ENCODE results near the gene BAHD1.
"Not testable (repeated sequence)": the region's sequence is repeated elsewhere in the genome, so short reads cannot be mapped to it uniquely, and the experiment has no call there.

The BAHD1 gene

DNA sequence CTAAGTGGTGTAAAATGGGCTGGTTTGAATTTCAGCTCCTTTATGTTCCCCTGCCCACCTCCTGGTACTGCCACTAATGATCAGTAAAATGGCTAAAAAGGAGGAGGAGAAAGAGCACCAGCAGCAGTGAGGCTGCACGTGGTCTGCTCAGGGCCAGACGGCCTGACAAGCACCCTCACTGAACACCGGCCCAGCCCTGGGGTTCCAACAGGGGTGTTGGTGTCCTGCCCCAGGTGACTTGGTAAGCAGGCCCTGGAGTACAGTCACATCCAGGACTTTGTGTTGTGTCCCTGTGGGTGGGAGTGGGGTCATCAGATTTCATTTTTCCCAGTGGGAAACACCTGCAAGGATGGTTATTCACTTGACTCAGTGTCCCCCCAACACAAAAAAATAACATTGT lies 5.4 kb downstream of the BAHD1 start:
- DNase-seq: no peak

DNA sequence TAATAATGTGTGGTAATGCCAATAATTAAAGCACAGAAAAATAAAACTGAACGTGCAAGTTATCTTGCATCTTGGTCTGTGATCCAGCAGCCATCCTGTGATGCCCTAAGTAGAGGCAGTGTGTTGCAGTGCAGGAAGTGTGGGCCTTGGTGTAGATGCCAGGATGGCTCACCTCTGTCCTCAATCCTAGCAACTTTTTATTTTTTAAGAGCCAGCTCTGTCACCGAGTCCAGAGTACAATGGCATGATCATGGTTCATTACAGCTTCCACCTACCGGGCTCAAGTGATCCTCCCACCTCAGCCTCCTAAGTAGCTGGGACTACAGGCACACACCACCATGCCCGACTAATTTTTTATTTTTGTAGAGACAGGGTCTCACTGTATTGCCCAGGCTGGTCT lies 7.6 kb downstream of the BAHD1 start:
- DNase-seq: no peak

DNA sequence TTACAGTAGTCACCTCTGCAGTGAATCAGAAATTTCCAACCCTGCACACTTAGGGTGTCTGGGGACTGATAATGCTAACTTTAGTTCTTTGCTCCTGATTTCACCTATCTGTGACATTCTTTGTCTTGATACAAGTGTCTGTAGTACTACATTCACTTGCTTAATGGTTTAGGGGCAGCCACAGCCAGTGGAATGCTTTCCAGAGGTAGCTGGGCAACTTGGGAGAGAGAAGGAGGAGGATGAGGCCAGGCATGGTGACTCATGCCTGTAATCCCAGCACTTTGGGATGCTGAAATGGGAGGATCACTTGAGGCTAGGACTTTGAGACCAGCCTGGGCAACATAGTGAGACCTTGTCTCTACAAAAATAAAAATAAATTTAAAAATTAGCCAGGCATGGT lies 8.5 kb downstream of the BAHD1 start:
- DNase-seq: no peak

DNA sequence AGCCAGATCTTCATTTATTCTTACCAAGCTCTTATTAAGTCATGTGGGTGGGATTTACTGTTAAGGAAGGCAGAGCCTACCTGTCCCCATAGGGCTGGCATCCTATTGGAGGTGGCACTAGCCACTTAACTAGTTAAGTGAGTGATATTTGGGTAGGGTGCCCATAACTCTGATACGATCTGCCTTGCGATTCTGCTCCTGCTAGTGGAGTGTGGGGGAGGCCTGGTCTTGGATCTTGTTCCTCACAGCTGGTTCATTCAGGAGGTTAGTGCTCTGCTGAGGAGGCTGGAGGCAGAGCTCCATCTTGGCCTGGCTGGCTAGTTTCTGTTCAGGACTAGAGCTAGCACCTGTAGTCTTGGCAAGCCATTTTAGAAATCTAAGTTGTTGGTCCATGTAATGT lies 9.3 kb downstream of the BAHD1 start:
- no peak for DNase-seq

DNA sequence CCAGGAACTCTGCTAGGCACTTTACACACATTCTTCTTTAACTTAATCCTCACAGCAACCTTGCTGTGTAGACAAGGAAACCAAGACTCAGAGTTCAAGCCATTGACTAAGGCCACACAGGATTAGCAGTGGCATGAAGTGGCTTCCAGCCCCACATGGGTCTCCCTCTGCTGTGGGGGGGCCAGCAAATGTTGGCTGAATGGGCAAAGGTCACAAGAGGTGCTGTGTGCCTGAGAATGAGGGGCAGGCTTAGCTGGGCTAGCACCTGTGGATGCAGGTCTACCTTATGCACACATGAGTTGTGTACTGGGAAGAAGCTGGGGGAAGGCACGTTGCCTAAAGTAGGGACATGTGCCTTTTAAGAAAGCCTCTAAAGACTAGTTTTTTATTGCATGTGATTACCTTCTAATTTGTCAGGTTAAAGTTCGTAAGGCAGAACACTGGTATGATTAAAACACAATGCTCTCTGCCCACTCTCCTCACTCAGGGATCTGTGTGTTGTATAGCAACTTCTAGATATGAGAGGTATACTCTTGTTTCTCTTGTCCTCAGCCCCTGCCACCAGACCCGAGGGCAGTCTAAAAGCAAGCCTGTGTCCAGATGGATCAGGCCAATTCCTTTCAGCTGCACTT lies 10.9 kb downstream of the BAHD1 start:
- DNase-seq: no peak

DNA sequence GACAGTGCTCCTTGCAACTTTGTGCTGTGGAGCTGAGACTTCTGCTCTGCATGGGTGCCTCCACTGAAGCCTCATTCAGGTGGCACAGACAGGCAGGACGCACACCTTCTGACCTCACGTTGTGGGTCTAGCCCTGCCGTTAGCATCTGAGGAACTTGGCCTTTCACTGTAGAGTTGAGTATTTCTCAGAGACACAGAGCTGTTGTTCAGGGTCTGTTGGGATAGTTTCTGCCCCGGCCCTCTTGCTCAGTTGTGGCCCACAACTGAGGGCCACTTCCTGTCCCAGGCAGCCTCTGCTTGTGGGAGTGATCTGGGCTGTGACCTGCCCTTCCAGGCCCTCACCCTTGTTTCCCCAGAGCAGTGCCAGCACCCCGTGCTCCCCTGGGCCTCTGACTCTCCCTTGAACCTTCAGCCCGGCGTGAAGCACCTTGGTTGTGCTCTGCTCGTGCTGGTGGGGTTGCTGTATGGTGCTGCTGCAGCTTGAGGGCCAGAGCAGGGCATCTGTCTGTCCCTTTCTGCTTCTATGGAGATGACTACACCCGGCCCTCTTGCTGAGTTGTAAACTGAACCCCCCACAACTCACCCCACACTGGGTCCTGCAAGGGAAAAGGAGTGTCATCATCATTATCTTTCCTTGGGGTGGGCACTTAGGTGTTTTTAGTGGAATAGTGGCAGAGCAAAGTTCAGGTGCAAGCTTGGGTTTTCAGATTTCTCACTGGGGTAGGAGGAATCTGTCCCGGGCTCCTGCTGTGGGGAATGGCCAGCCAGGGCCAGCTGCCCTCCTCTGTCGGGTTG lies 11.7 kb downstream of the BAHD1 start:
- DNase-seq: no peak

DNA sequence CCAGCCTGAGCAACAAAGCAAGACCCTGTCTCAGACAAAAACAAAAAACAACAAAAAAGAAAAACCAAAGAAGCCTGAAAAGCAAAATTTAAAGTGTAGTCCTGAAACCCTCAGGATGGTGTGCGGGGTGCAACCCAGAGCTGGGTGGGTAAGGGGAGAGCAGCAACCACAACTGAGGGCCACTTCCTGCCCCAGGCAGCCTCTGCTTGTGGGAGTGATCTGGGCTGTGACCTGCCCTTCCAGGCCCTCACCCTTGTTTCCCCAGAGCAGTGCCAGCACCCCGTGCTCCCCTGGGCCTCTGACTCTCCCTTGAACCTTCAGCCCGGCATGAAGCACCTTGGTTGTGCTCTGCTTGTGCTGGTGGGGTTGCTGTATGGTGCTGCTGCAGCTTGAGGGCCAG lies 13.2 kb downstream of the BAHD1 start:
- not testable (repeated sequence) for DNase-seq

DNA sequence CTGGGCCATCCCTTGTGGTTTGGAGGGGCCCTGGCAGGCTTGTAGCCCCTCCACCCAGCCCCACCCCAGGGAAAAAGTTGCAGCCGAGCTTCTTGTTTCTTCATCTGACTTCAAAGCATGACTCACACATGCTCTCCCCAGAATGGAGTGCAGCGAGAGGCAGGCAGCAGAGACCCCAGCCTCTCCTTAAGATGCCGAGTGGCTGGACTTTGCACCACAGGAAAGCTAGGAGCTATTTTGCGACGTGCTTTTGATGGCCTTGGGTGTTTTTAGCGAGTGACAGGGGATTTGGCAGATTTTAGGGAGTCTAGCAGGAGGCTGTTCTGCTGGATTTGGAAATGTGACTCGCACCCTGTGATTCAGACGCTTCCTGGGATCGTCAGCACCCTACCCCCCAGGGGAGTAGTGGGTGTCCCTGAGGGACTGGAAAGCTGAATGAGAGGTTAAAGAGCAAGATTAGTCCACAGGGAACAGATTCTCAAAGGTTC lies 14.2 kb downstream of the BAHD1 start:
- DNase-seq: no peak

DNA sequence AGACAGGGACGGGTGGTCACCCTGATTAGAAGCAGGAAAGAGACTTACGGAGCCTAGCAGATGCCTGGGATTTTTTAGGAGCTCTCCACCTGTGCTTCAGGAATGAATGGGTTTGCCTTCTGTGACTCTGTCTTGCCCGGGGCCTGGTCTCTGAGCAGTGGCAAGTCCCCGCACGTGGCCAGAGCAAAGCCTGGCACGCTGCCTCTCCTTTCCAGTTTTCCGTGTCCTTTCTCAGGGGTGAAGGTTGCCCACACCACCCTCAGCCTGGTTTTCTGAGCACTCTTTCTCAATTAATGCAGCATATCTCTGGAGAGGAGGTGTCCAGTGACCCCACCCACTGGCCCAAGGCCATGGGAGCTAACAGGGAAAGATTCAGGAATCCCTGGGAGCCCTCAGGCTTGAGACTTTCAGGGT lies 15.6 kb downstream of the BAHD1 start:
- DNase-seq: no peak

DNA sequence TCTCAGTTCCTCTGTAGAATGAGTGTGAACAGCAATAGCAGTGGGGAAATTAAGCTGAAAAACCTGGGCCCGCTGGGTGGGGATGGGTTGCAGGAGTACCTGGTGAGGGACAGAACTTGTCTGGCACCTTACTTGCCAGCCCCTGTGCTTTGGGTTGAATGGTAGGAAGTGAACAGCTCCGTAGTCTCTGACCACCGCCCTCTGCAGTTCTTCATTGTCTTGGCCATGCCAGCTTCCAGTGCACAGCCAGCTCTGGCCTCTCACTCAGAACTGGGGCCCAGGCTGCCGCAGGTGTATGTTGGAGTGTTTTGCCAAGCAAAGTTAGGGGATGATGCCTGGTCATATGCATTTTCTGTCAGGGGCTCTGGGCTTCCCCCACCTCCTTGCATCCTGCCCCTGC lies 16.0 kb downstream of the BAHD1 start:
- no peak for DNase-seq

DNA sequence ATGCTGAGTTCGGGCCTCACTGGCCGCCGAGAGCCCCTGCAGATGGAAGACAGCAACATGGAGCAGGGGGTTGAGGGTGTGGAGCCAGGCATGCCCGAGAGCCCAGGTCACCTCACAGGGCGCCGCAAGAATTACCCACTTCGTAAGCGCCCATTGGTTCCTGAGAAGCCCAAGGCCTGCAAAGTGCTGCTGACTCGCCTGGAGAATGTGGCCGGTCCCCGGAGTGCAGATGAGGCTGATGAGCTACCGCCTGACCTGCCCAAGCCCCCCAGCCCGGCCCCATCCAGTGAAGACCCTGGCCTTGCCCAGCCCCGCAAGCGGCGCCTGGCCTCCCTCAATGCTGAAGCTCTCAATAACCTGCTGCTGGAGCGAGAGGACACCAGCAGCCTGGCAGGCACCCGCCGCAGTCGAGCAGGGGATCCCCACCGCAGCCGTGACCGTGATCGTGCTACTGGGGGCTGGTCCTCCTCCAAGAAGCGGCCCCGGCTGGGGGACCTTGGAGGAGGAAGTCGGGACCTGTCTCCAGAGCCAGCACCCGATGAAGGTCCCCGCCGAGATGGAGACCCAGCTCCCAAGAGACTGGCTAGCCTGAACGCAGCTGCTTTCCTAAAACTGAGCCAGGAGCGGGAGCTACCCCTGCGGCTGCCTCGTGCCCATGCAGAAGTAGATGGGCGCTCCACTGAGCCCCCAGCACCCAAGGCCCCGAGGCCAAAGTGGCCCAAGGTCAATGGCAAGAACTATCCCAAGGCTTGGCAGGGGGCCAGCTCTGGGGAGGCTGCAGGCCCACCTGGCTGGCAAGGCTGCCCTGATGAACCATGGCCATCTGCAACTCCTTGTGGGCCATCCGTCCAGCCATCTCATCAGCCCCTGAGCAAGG lies 18.0 kb downstream of the BAHD1 start:
- DNase-seq: no peak

DNA sequence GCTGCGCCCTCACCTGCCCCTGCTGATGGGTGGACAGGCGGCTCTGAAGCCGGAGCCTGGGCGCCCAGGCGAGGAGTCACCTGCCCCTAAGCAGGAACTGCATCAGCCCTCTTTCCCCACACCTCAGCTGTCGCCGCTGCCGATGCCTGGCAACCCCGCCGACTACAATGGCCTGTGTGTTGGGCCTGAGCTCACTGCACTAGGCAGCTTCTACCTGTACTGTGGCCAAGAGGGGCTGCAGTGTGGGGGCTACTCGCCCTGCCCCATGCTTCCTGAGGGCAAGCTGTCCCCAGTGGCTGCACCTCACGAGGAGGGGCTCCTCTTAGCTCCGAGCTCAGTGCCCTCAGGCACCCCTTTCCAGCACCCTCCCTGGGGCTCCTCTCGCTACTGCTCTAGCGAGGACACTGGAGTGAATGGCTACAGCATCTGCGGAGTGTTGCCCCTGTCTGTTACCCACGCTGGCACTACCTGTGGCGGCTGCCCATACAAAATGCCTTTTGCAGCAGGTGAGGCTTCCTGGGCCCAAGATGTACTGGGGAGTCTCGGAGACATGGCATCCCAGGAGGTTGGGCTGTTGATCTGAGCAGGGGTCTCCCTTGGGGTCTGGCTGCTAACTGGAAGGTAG lies 18.8 kb downstream of the BAHD1 start:
- DNase-seq: no peak

DNA sequence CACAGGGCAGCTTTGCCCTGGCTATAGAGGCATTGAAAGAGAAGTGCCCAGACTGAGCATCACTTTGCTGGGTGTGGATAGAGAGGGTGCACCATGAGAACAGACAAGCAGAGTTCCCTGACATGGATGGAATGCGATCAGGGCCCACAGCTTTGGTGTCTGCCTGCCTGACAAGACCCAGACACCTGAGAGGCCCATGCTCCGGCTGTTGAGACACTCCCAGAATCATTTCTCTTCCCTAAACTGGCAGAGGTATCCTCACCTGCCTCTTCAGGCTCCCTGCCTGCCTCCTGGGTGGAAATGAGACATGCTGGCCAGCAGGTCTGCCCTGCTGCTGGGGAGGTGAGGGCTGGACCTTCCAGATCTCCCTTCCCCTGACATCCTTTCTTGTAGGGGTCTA lies 19.7 kb downstream of the BAHD1 start:
- DNase-seq: no peak

DNA sequence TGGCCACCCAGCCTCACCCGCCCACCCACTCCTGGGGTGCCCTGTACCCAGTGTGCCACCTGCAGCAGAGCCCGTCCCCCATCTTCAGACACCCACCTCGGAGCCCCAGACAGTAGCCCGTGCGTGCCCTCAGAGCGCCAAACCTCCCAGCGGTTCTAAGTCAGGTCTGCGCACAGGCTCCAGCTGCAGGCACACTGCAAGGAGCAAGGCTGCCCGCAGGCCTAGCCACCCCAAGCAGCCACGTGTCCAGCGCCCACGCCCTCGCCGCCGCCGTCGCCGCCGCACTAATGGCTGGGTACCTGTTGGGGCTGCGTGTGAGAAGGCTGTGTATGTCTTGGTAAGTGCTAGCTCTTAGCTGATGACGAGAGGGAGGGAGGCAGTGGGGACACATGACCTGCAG lies 21.2 kb downstream of the BAHD1 start:
- DNase-seq: no peak

DNA sequence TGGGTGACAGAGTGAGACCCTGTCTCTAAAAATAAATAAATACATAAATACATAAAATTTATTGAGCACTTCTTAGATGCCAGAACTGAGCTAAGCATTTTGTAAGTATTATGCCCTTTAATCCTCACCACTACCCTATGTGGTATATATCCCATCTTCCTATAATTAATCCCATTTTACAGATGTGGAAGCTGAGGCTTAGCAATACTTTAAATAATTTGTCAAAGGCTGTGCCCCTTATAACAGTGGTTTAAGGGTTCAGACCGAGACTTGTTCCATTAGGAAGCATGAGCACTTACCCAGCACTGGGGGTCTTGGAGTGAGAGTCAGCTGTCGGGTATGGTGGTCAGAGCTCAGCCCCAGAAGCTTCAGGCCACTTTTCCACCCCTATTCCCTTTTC lies 22.5 kb downstream of the BAHD1 start:
- DNase-seq: no peak

DNA sequence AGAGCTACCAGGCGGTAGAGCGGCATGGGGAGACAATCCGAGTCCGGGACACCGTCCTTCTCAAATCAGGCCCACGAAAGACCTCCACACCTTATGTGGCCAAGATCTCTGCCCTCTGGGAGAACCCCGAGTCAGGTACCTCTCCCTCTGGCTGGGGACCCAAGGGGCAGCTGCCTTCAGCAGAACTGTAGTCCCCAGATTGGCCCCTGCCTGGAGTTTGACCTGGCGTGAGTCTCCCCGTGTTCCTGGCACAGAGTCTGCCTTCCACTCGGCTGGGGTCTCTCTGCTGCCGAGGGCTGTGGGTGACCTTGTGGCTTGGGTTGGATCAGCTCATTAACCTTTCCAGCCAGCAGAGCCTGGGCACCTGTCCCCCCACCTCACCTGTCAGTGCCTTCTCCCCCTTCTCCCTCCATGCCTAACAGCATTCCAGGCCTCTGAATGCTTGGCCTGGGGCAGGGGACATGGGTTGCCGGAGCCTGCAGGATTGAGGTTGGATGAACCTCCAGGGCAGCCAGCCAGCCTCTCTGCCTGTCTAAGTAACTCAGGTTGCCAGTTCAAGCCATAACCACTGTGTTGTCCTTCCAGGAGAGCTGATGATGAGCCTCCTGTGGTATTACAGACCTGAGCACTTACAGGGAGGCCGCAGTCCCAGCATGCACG lies 23.3 kb downstream of the BAHD1 start:
- no peak for DNase-seq

DNA sequence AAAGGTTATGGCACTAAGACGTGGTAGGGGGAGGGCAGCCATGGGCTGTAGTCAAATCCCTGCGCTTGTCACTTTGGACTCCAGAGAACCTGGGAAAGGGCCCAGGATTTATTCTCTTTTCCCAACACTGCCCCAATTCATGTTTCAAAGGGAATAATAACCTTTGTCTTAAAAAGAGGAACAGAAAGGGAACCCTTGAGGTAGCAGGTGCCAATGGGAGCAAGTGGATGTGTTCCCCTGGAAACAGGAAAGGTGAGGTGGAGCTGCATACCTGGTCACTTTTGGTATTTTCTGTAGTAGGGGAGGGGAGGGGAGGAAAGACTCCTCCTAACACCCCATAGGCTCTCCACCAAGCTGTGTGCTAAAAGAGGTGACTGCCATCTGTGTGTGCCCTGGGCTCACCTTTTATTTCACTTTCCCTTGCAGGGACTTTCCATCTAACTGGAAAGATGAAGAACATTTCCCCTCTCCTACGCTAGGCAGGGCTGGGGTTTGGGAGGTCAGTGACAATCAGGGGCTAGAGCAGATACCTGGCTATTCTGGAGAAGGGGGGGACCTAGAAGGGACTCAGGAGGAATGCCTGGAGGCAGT lies 23.9 kb downstream of the BAHD1 start:
- DNase-seq: no peak

DNA sequence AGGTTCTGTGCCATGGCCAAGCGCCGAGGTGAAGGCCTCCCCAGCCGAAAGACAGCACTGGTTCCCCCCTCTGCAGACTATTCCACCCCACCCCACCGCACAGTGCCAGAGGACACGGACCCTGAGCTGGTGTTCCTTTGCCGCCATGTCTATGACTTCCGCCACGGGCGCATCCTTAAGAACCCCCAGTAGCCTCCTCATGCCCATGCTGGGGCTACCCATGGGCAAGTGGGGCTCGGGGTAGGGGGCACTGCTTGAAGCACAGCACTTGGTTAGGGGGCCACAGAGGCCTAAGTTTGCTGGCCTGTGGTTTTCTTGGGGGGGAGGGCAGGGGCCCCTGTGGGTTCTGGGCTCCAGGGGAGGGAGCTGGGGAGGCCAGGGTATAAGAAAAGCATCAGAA lies 25.2 kb downstream of the BAHD1 start:
- no peak for DNase-seq

DNA sequence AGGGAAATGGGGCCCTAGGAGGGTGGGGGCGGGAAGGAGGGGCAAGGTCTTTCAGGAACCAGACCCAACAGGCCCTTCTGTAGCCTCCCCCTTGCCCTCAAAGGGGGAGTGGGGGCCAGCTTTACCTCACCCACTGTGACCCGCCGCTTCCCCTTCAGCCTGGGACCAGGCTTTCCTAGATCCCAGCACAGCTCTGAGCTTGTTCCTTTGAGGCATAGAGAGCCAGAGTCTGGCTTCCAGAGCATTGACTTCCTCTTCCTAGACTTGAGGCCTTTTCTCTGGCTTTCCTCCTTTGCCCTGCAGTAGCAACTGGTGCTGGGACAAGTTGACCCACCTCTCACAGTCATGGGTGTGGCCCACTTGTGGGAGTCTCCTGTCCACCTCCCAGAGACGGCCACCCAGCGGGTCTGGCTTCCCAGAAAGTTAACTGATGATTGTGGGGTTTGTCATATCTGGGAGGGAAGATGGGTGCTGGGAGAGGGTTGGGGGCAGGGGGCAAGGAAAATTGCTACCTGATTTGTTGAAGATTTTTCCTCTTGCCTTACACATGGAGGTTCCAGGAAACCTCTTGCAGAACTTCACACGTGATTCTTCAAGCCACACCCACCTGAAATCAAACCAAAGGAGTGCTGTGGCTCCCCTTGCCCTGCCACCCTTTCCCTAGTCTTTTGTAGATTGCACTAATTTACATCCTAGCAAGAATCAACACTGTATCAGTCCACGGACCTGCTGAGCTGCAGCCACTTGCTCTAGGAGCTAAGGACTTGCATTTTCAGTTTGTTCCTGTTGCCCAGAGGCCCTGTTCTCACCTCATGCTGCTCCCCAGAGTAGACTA lies 25.9 kb downstream of the BAHD1 start:
- DNase-seq: no peak

DNA sequence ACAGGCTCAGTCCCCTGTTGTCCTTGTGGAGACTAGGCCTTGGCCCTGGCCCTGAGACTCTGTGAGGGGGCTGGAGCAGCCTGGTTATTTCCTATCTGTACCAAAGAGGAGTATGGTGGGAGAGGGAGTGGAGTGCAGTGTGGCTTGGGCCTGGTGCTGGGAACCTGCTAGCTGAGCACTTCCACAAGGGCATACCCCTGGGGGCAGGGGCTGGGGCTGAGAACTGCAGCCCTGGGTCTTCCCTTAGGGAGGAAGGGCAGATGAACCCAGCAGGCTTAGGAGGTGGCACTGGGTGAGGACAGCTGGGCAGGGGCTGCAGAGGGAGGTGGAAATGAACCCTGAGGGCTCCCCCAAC lies 26.5 kb downstream of the BAHD1 start:
- DNase-seq: no peak

DNA sequence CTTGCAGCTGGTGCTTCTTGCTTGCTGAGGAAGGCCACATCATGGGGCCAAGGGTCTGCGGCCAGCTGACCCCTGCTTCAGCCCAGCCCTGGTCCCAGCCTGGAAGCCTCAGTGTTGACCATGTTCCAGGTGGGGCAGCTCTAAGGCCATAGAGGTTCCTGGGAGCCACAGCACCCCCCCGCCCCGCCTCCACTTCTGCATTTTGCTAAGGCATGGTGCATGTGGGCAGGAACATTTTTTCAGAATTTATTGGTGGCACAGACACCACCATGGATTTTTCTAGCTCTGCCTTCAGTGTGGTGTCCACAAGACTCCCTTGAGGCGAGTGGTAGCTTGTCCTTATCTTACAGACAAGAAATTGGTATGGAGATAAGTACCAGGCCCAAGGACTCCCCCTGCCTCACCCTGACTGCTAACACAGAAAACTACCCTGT lies 28.2 kb downstream of the BAHD1 start:
- DNase-seq: no peak
